HepG2 (cell line): Measurements from ENCODE around the gene THAP9. TPM values are rescaled to one million over a fixed set of nuclear protein-coding genes. Genes with fewer than 3 reads are reported as not detected.
"Not testable (repeated sequence)": the region's sequence is repeated elsewhere in the genome, so short reads cannot be mapped to it uniquely, and the experiment has no call there.

Experiments
- ATAC-seq: fragments of 200-7000 bp; cut with Tn5 transposase; 3 replicates; pipeline ENCODE4 v1.9.1; 2020; ENCODE audit warnings: mild to moderate bottlenecking, moderate library complexity
- BruUV-seq: library from RNA; stranded (reverse); fragments of 400-500 nt; replicated peaks from 2 replicates; lab custom pipeline; 2021; lab: Mats Ljungman, UMichigan
- CTCF ChIA-PET: fragments of 300-600 bp; formaldehyde crosslinking; extraction: SDS; loops from one replicate; lab custom pipeline; 2021; ENCODE audit warnings: low total read pairs, inconsistent platforms, low intra/inter-chr PET ratio; lab: Yijun Ruan, JAX
- POLR2A ChIA-PET: fragments of 350-600 bp; sonication (Branson Sonifier 250); formaldehyde crosslinking; loops from one replicate; lab custom pipeline; 2020; ENCODE audit warnings: antibody characterized with exemption, inconsistent platforms; lab: Yijun Ruan, JAX
- DNase-seq: peaks from one replicate; pipeline ENCODE4 v3.0.0-alpha.2; 2015; ENCODE audit warnings: low spot score
- FAIRE-seq: peaks from 3 replicates; lab custom pipeline; 2011; peaks lifted over from hg19 to GRCh38; lab: Jason Lieb, UNC
- H2AFZ ChIP-seq: one replicate; pipeline ENCODE4 v1.6.1; 2011; ENCODE audit warnings: low read length, inconsistent platforms
- H3K27ac ChIP-seq: fragments of 300-600 bp; 3 replicates; pipeline ENCODE4 v1.8.0; 2011; ENCODE audit warnings: mixed run types, mild to moderate bottlenecking, mixed read lengths, low read length, inconsistent platforms; ENCODE audit not compliant: insufficient read depth; ENCODE audit errors: extremely low read length
- H3K27me3 ChIP-seq, 2 experiments: fragments of 200-600 bp in 1 of 2; 2 replicates in 1 of 2; 3 replicates in 1 of 2; pipeline versions ENCODE4 v1.6.0 to v1.8.0; 2011; ENCODE audit warnings: low read length in 2 of 2, mild to moderate bottlenecking in 2 of 2, moderate library complexity in 2 of 2, inconsistent platforms in 1 of 2; ENCODE audit not compliant: insufficient read depth in 2 of 2, control insufficient read depth in 1 of 2
- H3K36me3 ChIP-seq, 2 experiments: fragments of 200-600 bp in 1 of 2; replicated peaks in 1 of 2; 2 replicates in 1 of 2; 3 replicates in 1 of 2; pipeline versions ENCODE4 v1.5.1 to v1.8.0; 2011; ENCODE audit warnings: low read length in 2 of 2, inconsistent platforms in 1 of 2; ENCODE audit not compliant: insufficient read depth in 2 of 2, control insufficient read depth in 1 of 2
- H3K4me1 ChIP-seq: 2 replicates; pipeline ENCODE4 v1.5.1; 2012; ENCODE audit warnings: low read length, inconsistent platforms; ENCODE audit not compliant: insufficient read depth
- H3K4me2 ChIP-seq: 2 replicates; pipeline ENCODE4 v1.6.0; 2011; ENCODE audit warnings: low read depth, low read length, inconsistent platforms
- H3K4me3 ChIP-seq, 3 experiments: fragments of 200-600 bp in 1 of 3; sonication (generic), shearing (Covaris generic) in 1 of 3; replicated peaks in 1 of 3; 2 replicates each; pipeline ENCODE4 v1.5.1; 2011 to 2016; ENCODE audit warnings: low read length in 3 of 3, inconsistent platforms in 2 of 3, low read depth in 2 of 3, mild to moderate bottlenecking in 2 of 3, control low read depth in 1 of 3, mixed read lengths in 1 of 3; ENCODE audit not compliant: insufficient read depth in 1 of 3
- H3K79me2 ChIP-seq: one replicate; pipeline ENCODE4 v1.6.1; 2011; ENCODE audit warnings: low read length, inconsistent platforms; ENCODE audit not compliant: insufficient read depth
- H3K9ac ChIP-seq: 2 replicates; pipeline ENCODE4 v1.6.0; 2011; ENCODE audit warnings: mild to moderate bottlenecking, low read depth, low read length, inconsistent platforms; ENCODE audit not compliant: insufficient read depth
- H3K9me3 ChIP-seq: 2 replicates; pipeline ENCODE4 v1.5.1; 2012; ENCODE audit warnings: mild to moderate bottlenecking, low read length
- H4K20me1 ChIP-seq: 2 replicates; pipeline ENCODE4 v1.6.0; 2011; ENCODE audit warnings: inconsistent platforms, mild to moderate bottlenecking, low read length, moderate library complexity; ENCODE audit not compliant: insufficient read depth
- BCL6 ChIP-seq: IDR thresholded peaks from 2 replicates; pipeline ENCODE4 v1.6.1; 2016; ENCODE audit warnings: missing genetic modification reagents, missing compliant biosample characterization
- ZNF121 ChIP-seq: sonication (generic); formaldehyde crosslinking; IDR thresholded peaks from 2 replicates; pipeline ENCODE4 v1.5.0; 2020; ENCODE audit warnings: mild to moderate bottlenecking, missing genetic modification reagents
- WGBS: methylation state at CpG from one replicate; pipeline ENCODE4 v1.1.6; 2017; ENCODE audit warnings: low lambda C conversion rate; 5-methylcytosine and 5-hydroxymethylcytosine counted together
- in situ Hi-C: cut with HindIII; loops from 2 replicates; pipeline ENCODE4 v1.10.0; 2017; ENCODE audit warnings: low pct_unique_long_range_greater_than_20kb; ENCODE audit not compliant: extremely low pct_ligation_motif_present
- intact Hi-C: fragments of 100-400 bp; cut with micrococcal nuclease; formaldehyde crosslinking; loops from one replicate; pipeline ENCODE4 v1.10.0; 2022; ENCODE audit not compliant: unreplicated experiment
- polyA plus RNA-seq, 8 experiments: library from polyadenylated mRNA; depleted of rRNA in 3 of 8; stranded (reverse) in 7 of 8; unstranded in 1 of 8; fragments of >200 nt; fragmentation: Illumina TruSeq in 4 of 8; extraction: Trizol in 4 of 8; gene quantifications; 2 replicates each; pipeline versions ENCODE4 v1.2.1 to v1.2.3, GENCODE V29; 2011 to 2016; ENCODE audit warnings: low read depth in 4 of 8, missing spikeins in 1 of 8, mixed read lengths in 1 of 8; ENCODE audit not compliant: insufficient read depth in 1 of 8
- total RNA-seq, 5 experiments: library from RNA; depleted of rRNA; stranded (reverse); fragments of >200 nt; fragmentation: Illumina TruSeq; extraction: Trizol; gene quantifications; 2 replicates each; pipeline ENCODE4 v1.2.3, GENCODE V29; 2016; ENCODE audit warnings: low read depth in 1 of 5
- TF ChIP-seq, protein P1 (sequence below): sonication (generic); formaldehyde crosslinking; conservative IDR thresholded peaks from 2 replicates; pipeline ENCODE4 v1.5.0; 2020; ENCODE audit warnings: missing genetic modification reagents

THAP9 gene
- total and polyA plus RNA-seq, 2 of the 13 experiments (the other 11 are each of a cell fraction or from before 2014, with no cell fraction given), result 6.0 to 7.2 TPM

DNA sequence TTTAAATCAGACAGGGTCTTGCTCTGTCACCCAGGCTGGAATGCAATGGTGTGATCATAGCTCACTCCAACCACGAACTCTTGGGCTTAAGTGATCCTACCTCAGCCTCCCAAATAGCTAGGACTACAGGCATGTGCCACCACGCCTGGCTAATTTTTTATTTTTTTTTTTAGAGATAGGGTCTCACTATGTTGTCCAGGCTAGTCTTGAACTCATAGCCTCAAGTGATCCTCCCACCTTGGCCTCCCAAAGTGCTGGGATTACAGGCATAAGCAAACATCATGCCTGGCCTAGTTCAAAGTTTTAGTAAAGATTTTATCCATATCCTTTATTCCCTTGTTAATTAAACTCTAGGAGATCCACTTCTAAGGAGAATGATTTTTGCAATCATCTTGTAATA lies 40.0 kb upstream of the THAP9 start:
- FAIRE-seq, H4K20me1 ChIP-seq, H3K4me3 ChIP-seq, H3K9me3 ChIP-seq, in situ Hi-C loops, H2AFZ ChIP-seq, H3K4me2 ChIP-seq, H3K4me1 ChIP-seq, BruUV-seq, CTCF ChIA-PET, POLR2A ChIA-PET, DNase-seq, H3K9ac ChIP-seq, H3K27me3 ChIP-seq, intact Hi-C loops, H3K27ac ChIP-seq, H3K79me2 ChIP-seq: not testable (repeated sequence)
- peak; percentile 55; the same call in 1 of the 2 replicates for TF ChIP-seq ZNF121 (CRISPR knock-in tag)
- peak; percentile 18; the same call in 1 of the 3 replicates for ATAC-seq
- H3K36me3 ChIP-seq, result peaks cover 7 to 55% of the 10 kb centered on the region in 2 experiments
- 98% methylated on average over 2 of the region's 2 CpGs for WGBS

DNA sequence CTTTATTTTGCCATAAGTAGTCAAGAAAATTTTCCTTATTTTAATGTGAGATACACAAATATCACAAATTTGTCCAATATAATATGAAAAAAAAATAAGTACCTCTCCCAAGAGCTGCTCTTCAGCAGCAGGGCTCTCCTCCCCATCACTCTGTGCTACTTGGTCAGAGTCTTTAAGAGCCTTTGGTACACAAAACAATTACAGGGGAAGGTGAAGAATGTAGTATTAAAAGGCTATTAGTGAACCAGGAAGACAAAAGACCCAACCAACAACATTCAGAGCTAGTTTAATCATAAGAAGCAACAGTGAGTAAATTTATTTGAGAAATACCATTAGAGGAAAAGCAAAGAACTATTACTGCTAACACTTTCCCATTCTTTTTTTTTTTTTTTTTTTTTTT lies 39.0 kb upstream of the THAP9 start:
- ChIA-PET CTCF (no interaction called here), POLR2A (interaction anchor here (0.9 kb wide), 1 partner anchor 39 kb away, joined by 4 read pairs; the partner anchor contains the start of gene THAP9)
- Histone ChIP-seq H3K9ac (no peak overlapping the region), H2AFZ (no peak overlapping the region), H3K4me1 (no peaks in the 10 kb centered on the region), H3K79me2 (peaks cover 1% of the 10 kb centered on the region), H3K4me2 (no peak overlapping the region), H3K27ac (no peak overlapping the region), H3K36me3 (peaks cover 10 to 56% of the 10 kb centered on the region in 2 experiments), H3K9me3 (no peaks in the 10 kb centered on the region), H4K20me1 (no peaks in the 10 kb centered on the region; the same call in 1 of the 2 replicates), H3K27me3 (no peaks in the 10 kb centered on the region), H3K4me3 (no peak overlapping the region)
- DNase-seq, result no peak
- no peak for FAIRE-seq
- intact Hi-C loops, result no loop called here
- no peak for ATAC-seq
- BruUV-seq, result no TSS peak
- in situ Hi-C loops, result no loop called here
- TF ChIP-seq, protein P1, sequence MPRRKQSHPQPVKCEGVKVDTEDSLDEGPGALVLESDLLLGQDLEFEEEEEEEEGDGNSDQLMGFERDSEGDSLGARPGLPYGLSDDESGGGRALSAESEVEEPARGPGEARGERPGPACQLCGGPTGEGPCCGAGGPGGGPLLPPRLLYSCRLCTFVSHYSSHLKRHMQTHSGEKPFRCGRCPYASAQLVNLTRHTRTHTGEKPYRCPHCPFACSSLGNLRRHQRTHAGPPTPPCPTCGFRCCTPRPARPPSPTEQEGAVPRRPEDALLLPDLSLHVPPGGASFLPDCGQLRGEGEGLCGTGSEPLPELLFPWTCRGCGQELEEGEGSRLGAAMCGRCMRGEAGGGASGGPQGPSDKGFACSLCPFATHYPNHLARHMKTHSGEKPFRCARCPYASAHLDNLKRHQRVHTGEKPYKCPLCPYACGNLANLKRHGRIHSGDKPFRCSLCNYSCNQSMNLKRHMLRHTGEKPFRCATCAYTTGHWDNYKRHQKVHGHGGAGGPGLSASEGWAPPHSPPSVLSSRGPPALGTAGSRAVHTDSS (CRISPR knock-in tag), result no peak
- no peak for TF ChIP-seq BCL6 (CRISPR knock-in tag)
